ENCODE measurements around the gene GDPD3. TPM values are rescaled to one million over a fixed set of nuclear protein-coding genes. Genes with fewer than 3 reads are reported as not detected.

The GDPD3 gene
- total and polyA plus RNA-seq, 9 of the 15 experiments (the other 6 are each of a cell fraction or from before 2014, with no cell fraction given), result 0.47 to 3.9 (median 1.1) TPM

- TF ChIP-seq, protein P1, sequence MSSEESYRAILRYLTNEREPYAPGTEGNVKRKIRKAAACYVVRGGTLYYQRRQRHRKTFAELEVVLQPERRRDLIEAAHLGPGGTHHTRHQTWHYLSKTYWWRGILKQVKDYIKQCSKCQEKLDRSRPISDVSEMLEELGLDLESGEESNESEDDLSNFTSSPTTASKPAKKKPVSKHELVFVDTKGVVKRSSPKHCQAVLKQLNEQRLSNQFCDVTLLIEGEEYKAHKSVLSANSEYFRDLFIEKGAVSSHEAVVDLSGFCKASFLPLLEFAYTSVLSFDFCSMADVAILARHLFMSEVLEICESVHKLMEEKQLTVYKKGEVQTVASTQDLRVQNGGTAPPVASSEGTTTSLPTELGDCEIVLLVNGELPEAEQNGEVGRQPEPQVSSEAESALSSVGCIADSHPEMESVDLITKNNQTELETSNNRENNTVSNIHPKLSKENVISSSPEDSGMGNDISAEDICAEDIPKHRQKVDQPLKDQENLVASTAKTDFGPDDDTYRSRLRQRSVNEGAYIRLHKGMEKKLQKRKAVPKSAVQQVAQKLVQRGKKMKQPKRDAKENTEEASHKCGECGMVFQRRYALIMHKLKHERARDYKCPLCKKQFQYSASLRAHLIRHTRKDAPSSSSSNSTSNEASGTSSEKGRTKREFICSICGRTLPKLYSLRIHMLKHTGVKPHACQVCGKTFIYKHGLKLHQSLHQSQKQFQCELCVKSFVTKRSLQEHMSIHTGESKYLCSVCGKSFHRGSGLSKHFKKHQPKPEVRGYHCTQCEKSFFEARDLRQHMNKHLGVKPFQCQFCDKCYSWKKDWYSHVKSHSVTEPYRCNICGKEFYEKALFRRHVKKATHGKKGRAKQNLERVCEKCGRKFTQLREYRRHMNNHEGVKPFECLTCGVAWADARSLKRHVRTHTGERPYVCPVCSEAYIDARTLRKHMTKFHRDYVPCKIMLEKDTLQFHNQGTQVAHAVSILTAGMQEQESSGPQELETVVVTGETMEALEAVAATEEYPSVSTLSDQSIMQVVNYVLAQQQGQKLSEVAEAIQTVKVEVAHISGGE (CRISPR knock-in tag; IDR thresholded peaks at IDR 0.05), result peak in 1 of 3 experiments; percentile 30; a peak in 1 of 6 replicates
- TF ChIP-seq, protein P2, sequence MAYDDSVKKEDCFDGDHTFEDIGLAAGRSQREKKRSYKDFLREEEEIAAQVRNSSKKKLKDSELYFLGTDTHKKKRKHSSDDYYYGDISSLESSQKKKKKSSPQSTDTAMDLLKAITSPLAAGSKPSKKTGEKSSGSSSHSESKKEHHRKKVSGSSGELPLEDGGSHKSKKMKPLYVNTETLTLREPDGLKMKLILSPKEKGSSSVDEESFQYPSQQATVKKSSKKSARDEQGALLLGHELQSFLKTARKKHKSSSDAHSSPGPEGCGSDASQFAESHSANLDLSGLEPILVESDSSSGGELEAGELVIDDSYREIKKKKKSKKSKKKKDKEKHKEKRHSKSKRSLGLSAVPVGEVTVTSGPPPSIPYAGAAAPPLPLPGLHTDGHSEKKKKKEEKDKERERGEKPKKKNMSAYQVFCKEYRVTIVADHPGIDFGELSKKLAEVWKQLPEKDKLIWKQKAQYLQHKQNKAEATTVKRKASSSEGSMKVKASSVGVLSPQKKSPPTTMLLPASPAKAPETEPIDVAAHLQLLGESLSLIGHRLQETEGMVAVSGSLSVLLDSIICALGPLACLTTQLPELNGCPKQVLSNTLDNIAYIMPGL (CRISPR knock-in tag; IDR thresholded peaks at IDR 0.05), result 0 out of 2 replicates have a peak, but pooled peaks have one; percentile 52
- TF ChIP-seq EGR1 (conservative IDR thresholded peaks at IDR 0.05), result peak; percentile 80
- TF ChIP-seq ZNF324 (CRISPR knock-in tag; IDR thresholded peaks at IDR 0.05), result peak; percentile 0; the same call in 1 of the 2 replicates
- peak; percentile 90 for TF ChIP-seq NFE2 (IDR thresholded peaks at IDR 0.05; ENCODE audit: low read depth)
- TF ChIP-seq SIN3A (IDR thresholded peaks at IDR 0.05; ENCODE audit: borderline replicate concordance in 2 of 2, control insufficient read depth in 1 of 2, low read depth in 2 of 2, low read length in 2 of 2), result peak in 1 of 2 experiments; percentile 37; a peak in 2 of 4 replicates
- TF ChIP-seq NFRKB (IDR thresholded peaks at IDR 0.05; ENCODE audit: low read depth), result peak; percentile 29; the same call in 1 of the 2 replicates
- TF ChIP-seq SIN3B (IDR thresholded peaks at IDR 0.05; ENCODE audit: low read depth), result peak; percentile 40; the same call in 1 of the 2 replicates
- TF ChIP-seq ARID1B (IDR thresholded peaks at IDR 0.05), result peak; percentile 46
- no peak for TF ChIP-seq MYC (IDR thresholded peaks at IDR 0.05; ENCODE audit: low read depth, low read length)
- no peak for TF ChIP-seq MYC (CRISPR knock-in tag; IDR thresholded peaks at IDR 0.05; ENCODE audit: borderline replicate concordance, low read depth)
- peak; percentile 75; the same call in 1 of the 2 replicates for TF ChIP-seq C11orf30 (IDR thresholded peaks at IDR 0.05; ENCODE audit: low read depth)
- TF ChIP-seq, protein P3, sequence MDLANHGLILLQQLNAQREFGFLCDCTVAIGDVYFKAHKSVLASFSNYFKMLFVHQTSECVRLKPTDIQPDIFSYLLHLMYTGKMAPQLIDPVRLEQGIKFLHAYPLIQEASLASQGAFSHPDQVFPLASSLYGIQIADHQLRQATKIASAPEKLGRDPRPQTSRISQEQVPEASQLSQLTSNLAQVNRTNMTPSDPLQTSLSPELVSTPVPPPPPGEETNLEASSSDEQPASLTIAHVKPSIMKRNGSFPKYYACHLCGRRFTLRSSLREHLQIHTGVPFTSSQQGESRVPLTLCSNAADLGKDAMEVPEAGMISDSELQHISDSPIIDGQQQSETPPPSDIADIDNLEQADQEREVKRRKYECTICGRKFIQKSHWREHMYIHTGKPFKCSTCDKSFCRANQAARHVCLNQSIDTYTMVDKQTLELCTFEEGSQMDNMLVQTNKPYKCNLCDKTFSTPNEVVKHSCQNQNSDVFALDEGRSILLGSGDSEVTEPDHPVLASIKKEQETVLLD (IDR thresholded peaks at IDR 0.05), result 0 out of 2 replicates have a peak, but pooled peaks have one; percentile 49
- peak; percentile 34; the same call in 1 of the 2 replicates for TF ChIP-seq NCOR1 (IDR thresholded peaks at IDR 0.05)
- TF ChIP-seq POLR2G (IDR thresholded peaks at IDR 0.05; ENCODE audit: low read depth, low read length), result peak; percentile 83
- TF ChIP-seq CBX2 (IDR thresholded peaks at IDR 0.05; ENCODE audit: insufficient read depth, low read length, poor library complexity, severe bottlenecking), result no peak
- TF ChIP-seq ZFX (CRISPR knock-in tag; IDR thresholded peaks at IDR 0.05), result peak; percentile 53; the same call in 1 of the 2 replicates
- TF ChIP-seq, protein P4, sequence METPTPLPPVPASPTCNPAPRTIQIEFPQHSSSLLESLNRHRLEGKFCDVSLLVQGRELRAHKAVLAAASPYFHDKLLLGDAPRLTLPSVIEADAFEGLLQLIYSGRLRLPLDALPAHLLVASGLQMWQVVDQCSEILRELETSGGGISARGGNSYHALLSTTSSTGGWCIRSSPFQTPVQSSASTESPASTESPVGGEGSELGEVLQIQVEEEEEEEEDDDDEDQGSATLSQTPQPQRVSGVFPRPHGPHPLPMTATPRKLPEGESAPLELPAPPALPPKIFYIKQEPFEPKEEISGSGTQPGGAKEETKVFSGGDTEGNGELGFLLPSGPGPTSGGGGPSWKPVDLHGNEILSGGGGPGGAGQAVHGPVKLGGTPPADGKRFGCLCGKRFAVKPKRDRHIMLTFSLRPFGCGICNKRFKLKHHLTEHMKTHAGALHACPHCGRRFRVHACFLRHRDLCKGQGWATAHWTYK (CRISPR knock-in tag; IDR thresholded peaks at IDR 0.05), result 0 out of 2 replicates have a peak, but pooled peaks have one; percentile 40
Measured at GRCh38 chr16:30065943-30066760, 47.2 kb downstream of the GDPD3 start (continued).

All from K562 (cell line).